Stimulated activated naive CD8-positive, alpha-beta T cell treated with anti-CD3 and anti-CD28 coated beads, Interleukin-15, amount 100 ng/mL, for 72 hours (primary cell): Measurements from ENCODE around the gene PHACTR3.
"Not testable (repeated sequence)": the region's sequence is repeated elsewhere in the genome, so short reads cannot be mapped to it uniquely, and the experiment has no call there.

Experiments
- ATAC-seq: fragments of 150-1000 bp; cut with Tn5 transposase; 2 replicates; pipeline ENCODE4 v1.10.0; 2021; ENCODE audit warnings: mild to moderate bottlenecking, moderate library complexity
- DNase-seq, 2 donors: peaks; one replicate each; pipeline ENCODE4 v3.0.0; 2021 to 2022
- H3K27ac Mint-ChIP-seq, 2 donors: one replicate each; pipeline ENCODE4 v1.8.0; 2022; ENCODE audit warnings: mild to moderate bottlenecking in 2 of 2, mixed read lengths in 2 of 2, moderate library complexity in 2 of 2
- H3K27me3 Mint-ChIP-seq: one replicate; pipeline ENCODE4 v1.8.0; 2022; ENCODE audit warnings: mixed read lengths
- H3K4me1 Mint-ChIP-seq: one replicate; pipeline ENCODE4 v1.8.0; 2022; ENCODE audit warnings: mild to moderate bottlenecking, mixed read lengths
- H3K4me3 Mint-ChIP-seq, 2 donors: one replicate each; pipeline ENCODE4 v1.8.0; 2022; ENCODE audit warnings: mild to moderate bottlenecking in 2 of 2, mixed read lengths in 2 of 2, moderate library complexity in 1 of 2
- H3K9me3 Mint-ChIP-seq, 2 donors: one replicate each; pipeline ENCODE4 v1.8.0; 2022; ENCODE audit warnings: mixed read lengths in 2 of 2

PHACTR3 gene

GRCh38 chr20:59884494-59884893 lies 280.2 kb downstream of the PHACTR3 start:
- no peaks in the 10 kb centered on the region for H3K27me3 Mint-ChIP-seq
- H3K4me1 Mint-ChIP-seq, result no peaks in the 10 kb centered on the region
- no peaks in the 10 kb centered on the region for H3K9me3 Mint-ChIP-seq
- no peak for ATAC-seq
- no peak overlapping the region for H3K27ac Mint-ChIP-seq
- H3K4me3 Mint-ChIP-seq, result no peak overlapping the region
- no peak for DNase-seq

GRCh38 chr20:59888050-59888449 lies 283.7 kb downstream of the PHACTR3 start:
- no peaks in the 10 kb centered on the region for H3K27me3 Mint-ChIP-seq
- DNase-seq (no peak), ATAC-seq (no peak)
- H3K27ac Mint-ChIP-seq, result no peak overlapping the region
- H3K4me3 Mint-ChIP-seq, result no peak overlapping the region
- no peaks in the 10 kb centered on the region for H3K9me3 Mint-ChIP-seq
- no peaks in the 10 kb centered on the region for H3K4me1 Mint-ChIP-seq

- H3K27ac Mint-ChIP-seq, ATAC-seq, DNase-seq, H3K4me3 Mint-ChIP-seq, H3K27me3 Mint-ChIP-seq, H3K4me1 Mint-ChIP-seq, H3K9me3 Mint-ChIP-seq: not testable (repeated sequence)
Measured at GRCh38 chr20:59890035-59890434, 285.7 kb downstream of the PHACTR3 start.

GRCh38 chr20:59891581-59891980 lies 287.2 kb downstream of the PHACTR3 start:
- Mint-ChIP-seq H3K4me1 (no peaks in the 10 kb centered on the region), H3K9me3 (no peaks in the 10 kb centered on the region), H3K27me3 (no peaks in the 10 kb centered on the region), H3K4me3 (no peak overlapping the region), H3K27ac (no peak overlapping the region)
- ATAC-seq (no peak), DNase-seq (no peak)

GRCh38 chr20:59895908-59896307 lies 291.6 kb downstream of the PHACTR3 start:
- Mint-ChIP-seq H3K27me3 (no peaks in the 10 kb centered on the region), H3K4me1 (no peaks in the 10 kb centered on the region), H3K4me3 (no peak overlapping the region), H3K27ac (no peak overlapping the region), H3K9me3 (no peaks in the 10 kb centered on the region)
- DNase-seq (no peak), ATAC-seq (no peak)
